Mesodermal cell (in vitro differentiated cells): Measurements from ENCODE around the gene YAP1.

Source experiments
- H3K27ac ChIP-seq: 2 replicates; pipeline ENCODE4 v1.7.0; 2013; ENCODE audit warnings: mild to moderate bottlenecking, low read depth, low read length, moderate library complexity; ENCODE audit not compliant: severe bottlenecking
- H3K36me3 ChIP-seq: 2 replicates; pipeline ENCODE4 v1.7.1; 2013; ENCODE audit warnings: mild to moderate bottlenecking, low read length, moderate library complexity; ENCODE audit not compliant: control insufficient read depth, insufficient read depth
- H3K4me1 ChIP-seq: one replicate; pipeline ENCODE4 v1.7.1; 2013; ENCODE audit warnings: mild to moderate bottlenecking, low read length; ENCODE audit not compliant: insufficient read depth, control insufficient read depth, poor library complexity, severe bottlenecking
- H3K4me3 ChIP-seq: 2 replicates; pipeline ENCODE4 v1.7.0; 2013; ENCODE audit warnings: low read length, control low read depth, mild to moderate bottlenecking; ENCODE audit not compliant: insufficient read depth, poor library complexity, severe bottlenecking; ENCODE audit errors: extremely low read depth
- H3K9me3 ChIP-seq: 2 replicates; pipeline ENCODE4 v1.7.1; 2013; ENCODE audit warnings: mild to moderate bottlenecking, low read length, moderate library complexity; ENCODE audit not compliant: control insufficient read depth
- WGBS, 2 experiments: methylation state at CpG; one replicate each; pipeline ENCODE4 v1.1.5; 2013; ENCODE audit warnings: missing lambda C conversion rate in 2 of 2; ENCODE audit not compliant: insufficient coverage in 2 of 2; 5-methylcytosine and 5-hydroxymethylcytosine counted together

The YAP1 gene

DNA sequence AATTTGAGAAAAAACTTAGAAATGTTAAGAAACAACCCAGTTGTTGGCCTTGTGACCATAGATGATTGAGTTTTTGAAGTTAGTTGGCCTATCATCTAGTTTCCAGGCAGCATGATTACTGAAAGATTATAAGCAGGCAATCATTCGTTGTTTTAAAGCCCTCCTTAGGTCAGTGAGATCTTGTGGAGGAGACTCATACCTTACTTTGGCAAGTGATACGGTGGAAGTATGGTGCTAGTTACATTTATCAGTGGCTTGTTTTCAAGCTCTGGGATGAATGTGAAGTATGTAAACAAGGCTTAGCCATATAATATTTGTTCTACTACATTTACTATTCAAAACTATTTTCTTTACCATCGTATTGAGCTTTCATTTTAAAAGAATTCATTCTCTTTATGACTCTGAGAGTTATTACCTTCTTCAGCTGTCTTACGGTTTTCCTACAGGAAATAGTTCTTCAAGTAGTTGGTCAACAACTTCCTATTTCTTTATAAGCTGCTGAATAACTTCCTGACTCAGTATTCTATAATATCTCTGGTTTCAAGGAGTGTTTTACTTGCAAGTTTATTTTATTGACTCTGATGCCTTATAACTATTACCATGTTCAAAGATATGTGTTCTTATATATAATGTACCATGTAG, 7.3 kb downstream of the YAP1 start:
- WGBS, 2 experiments, result 85 to 100% methylated on average over 1 to 2 of the region's 4 CpGs
- H3K4me1 ChIP-seq, result peaks cover 48% of the 10 kb centered on the region
- H3K9me3 ChIP-seq, result no peaks in the 10 kb centered on the region
- H3K36me3 ChIP-seq, result peaks cover 44% of the 10 kb centered on the region
- H3K4me3 ChIP-seq, result no peak overlapping the region
- no peak overlapping the region for H3K27ac ChIP-seq

DNA sequence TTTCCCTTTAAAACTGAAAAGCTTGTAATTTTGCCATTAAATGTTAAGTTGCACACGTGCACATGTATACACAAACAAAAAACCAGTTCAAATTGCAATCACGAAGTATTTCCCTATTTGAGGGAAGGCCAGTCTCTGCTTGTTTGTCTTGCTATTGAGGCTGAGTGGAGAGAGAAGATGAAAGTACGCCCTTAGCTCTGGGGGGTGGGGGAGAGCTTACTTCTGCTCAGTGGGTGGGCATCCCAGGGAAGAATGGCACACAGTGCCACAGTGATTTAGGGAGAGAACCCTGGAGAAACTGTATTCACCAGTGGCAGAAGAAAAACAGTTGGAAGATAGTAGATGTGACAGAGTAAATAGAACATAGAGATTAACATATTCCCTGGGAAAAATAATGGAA, 8.7 kb downstream of the YAP1 start:
- H3K4me1 ChIP-seq, result peaks cover 45% of the 10 kb centered on the region

DNA sequence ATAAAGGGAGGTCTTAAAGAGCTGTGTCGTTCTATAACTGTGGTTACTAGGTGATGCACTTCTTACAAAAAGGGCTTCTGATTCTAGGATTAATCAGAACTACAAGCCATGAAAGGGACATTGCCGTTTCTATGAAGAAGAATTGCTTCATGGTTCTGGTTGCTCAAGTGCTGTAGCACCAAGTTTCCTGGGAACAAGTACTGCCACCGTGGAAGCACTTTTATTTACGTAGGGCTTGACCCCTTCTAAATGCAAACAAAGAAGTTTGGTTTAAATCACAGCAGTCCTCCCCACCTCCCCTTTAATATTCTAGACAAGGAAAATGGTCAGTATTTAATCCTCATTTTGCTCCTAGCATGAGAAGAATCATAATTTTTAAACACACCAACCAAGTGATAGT, 9.8 kb downstream of the YAP1 start:
- WGBS, 2 experiments, result 70 to 76% methylated on average over 2 of the region's 4 CpGs
- Histone ChIP-seq H3K27ac (no peak overlapping the region), H3K4me3 (no peak overlapping the region), H3K36me3 (peaks cover 60% of the 10 kb centered on the region), H3K4me1 (peaks cover 36% of the 10 kb centered on the region), H3K9me3 (peaks cover 11% of the 10 kb centered on the region)

More for the DNA sequence above, 8.7 kb downstream of the YAP1 start:
- H3K4me3 ChIP-seq, result no peak overlapping the region
- peaks cover 55% of the 10 kb centered on the region for H3K36me3 ChIP-seq
- no peak overlapping the region for H3K27ac ChIP-seq
- peaks cover 2% of the 10 kb centered on the region for H3K9me3 ChIP-seq
- WGBS, 2 experiments, result 17% methylated on average over 2 of the region's 3 CpGs; no CpG with 5 or more reads in 1 of the 2 experiments

DNA sequence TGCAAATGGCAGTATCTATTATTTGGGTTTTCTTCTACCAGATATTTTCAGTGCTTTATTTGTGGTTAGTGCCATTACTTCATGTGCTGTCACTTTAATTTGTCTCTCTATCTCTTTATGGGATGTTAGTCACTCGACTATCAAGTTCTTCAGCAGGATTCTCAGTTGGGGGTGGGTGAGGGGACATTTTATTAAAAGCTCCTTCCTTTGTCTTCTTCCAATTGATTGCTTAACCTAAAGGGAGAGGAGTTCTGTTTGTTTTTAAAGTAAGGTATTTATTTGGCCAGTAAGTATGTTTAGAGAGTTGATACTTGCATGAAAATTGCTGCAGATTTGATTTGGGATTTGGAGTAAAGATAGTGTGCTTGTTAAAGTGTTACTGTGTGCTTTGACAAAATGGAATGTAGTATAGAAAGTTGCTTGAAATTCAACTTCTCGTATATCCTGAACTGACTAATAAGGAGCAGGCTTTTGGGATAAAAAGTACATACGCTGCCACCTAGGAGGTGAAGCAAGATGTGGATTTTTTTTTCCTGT, 10.3 kb downstream of the YAP1 start:
- Histone ChIP-seq H3K36me3 (peaks cover 65% of the 10 kb centered on the region), H3K4me3 (no peak overlapping the region), H3K4me1 (peaks cover 31% of the 10 kb centered on the region), H3K27ac (no peak overlapping the region), H3K9me3 (peaks cover 12% of the 10 kb centered on the region)
- 14 to 83% methylated on average over 1 of the region's 3 CpGs for WGBS, 2 experiments

DNA sequence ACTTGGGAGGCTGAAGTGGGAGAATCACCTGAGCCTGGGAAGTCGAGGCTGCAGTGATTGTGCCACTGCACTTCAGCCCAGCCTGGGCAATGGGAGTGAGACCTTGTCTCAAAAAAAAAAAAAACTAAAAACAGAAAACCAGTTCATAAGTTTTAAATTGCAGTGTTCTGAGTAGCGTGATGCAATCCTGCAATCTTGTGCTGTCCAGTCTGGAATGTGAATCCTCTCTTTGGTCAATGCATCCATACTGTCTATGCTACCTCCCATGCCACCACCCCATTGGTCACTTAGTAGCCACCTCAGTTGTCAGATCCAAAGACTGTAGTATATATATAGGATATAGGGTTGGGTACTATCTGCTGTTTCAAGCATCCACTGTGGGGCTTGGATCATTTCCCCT, 11.1 kb downstream of the YAP1 start:
- peaks cover 71% of the 10 kb centered on the region for H3K36me3 ChIP-seq
- peaks cover 24% of the 10 kb centered on the region for H3K4me1 ChIP-seq
- 94 to 100% methylated on average over 1 to 2 of the region's 2 CpGs for WGBS, 2 experiments
- no peak overlapping the region for H3K4me3 ChIP-seq
- peaks cover 20% of the 10 kb centered on the region for H3K9me3 ChIP-seq
- H3K27ac ChIP-seq, result no peak overlapping the region

DNA sequence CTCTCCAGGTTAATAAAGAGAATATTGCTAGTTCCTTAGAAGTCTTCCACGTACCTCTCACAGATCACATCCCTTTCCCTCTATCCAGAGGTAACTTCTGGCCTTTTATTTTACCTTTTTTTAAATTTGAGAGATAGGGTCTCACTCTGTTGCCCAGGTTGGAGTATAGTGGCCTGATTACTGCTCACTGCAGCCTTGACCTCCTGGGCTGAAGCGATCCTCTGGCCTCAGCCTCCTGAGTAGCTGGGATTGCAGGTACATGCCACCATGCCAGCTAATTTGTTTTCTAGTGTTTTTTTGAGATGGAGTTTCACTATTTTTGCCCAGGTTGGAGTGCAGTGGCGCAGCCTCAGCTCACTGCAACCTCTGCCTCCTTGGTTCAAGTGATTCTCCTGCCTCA, 24.4 kb downstream of the YAP1 start:
- Histone ChIP-seq H3K4me1 (peaks cover 16% of the 10 kb centered on the region), H3K27ac (no peak overlapping the region), H3K9me3 (no peaks in the 10 kb centered on the region), H3K4me3 (no peak overlapping the region), H3K36me3 (peaks cover 62% of the 10 kb centered on the region)
- 100% methylated on average over 1 to 2 of the region's 3 CpGs for WGBS, 2 experiments

DNA sequence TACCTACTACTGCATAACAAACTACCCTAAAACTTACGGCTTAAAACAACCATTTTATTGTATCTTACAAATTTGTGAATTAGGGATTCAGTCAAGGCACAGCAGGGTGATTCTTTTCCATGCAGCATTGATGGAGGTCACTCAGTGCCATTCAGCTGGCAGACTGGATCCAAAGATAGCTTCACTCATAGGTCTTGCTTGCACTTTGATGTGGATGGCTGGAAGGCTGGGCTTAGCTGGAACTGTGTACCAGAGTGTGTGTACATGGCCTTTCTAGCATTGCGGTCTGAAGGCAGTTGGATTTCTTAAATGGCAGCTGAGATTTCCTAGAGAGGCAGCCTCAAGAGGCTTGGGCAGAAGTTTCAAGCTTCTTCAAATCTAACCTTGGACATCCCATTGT, 25.0 kb downstream of the YAP1 start:
- Histone ChIP-seq H3K4me1 (peaks cover 16% of the 10 kb centered on the region), H3K27ac (no peak overlapping the region), H3K36me3 (peaks cover 56% of the 10 kb centered on the region), H3K9me3 (no peaks in the 10 kb centered on the region), H3K4me3 (no peak overlapping the region)
- 80% methylated on average over 1 of the region's 2 CpGs; no CpG with 5 or more reads in 1 of the 2 experiments for WGBS, 2 experiments

DNA sequence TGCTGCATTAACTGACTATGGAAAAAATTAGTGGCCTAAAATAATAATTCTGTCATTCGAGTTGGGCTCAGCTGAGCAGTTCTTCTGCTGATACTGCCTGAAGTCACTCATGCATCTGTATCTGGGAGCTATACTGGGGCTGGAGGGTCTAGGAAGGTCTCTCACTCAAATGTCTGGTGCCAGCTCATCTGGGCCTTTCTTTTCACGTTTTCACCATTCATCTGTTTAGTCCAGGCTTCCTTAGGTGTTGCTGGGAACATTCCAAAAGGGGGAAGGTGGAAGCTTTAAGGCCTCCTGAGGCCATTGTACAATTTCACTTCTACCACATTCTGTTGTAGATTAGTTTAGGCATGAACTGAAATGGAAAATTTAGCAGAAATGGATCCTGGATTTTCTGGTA, 28.0 kb downstream of the YAP1 start:
- Histone ChIP-seq H3K27ac (peak overlapping the region; percentile 65), H3K4me1 (peaks cover 16% of the 10 kb centered on the region), H3K36me3 (peaks cover 48% of the 10 kb centered on the region), H3K4me3 (no peak overlapping the region), H3K9me3 (no peaks in the 10 kb centered on the region)
- WGBS, 2 experiments, result 91 to 100% methylated on average over 1 of the region's 2 CpGs

DNA sequence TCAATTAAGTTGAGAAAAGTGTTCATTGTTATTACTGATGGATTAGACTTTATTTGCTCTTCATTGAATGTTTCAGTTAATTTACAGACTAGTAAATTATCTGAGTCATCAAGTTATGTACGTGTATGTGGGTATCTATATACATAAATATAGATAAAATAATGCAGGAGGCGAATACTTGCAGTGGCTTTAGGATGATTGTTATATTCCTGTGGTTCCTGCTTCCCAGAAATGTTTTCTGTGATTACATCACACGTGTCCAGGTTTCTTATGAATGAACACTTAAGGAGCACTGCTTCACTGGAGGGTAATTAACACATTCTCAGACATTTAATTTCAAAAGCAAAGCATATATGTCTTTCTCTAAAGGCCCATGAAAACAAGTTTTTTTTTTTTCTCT, 28.4 kb downstream of the YAP1 start:
- whole genome bisulfite sequencing, 2 experiments, result 100% methylated on average over 1 of the region's 3 CpGs; no CpG with 5 or more reads in 1 of the 2 experiments
- Histone ChIP-seq H3K4me3 (no peak overlapping the region), H3K9me3 (no peaks in the 10 kb centered on the region), H3K36me3 (peaks cover 48% of the 10 kb centered on the region), H3K27ac (peak overlapping the region; percentile 65), H3K4me1 (peaks cover 16% of the 10 kb centered on the region)

DNA sequence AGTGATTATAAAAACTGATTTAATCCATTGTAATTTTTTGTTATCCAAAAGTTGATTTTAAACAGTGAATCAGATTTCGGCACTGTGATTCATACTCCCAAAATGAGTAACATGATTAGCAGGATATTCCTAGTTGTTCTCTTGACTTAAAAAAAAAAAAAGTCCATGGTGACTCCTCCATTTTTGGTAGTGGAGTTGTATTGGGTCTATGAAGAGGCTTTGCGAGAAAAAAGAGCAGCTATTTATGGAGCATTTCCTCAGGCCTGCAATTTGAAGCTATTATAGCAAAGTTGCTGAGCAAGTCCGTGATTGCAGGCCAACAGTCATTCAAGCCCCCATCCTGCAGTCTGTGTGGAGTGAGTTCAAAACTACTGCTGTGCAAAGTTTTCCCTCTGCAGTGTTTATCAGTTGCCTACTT, 28.8 kb downstream of the YAP1 start:
- Histone ChIP-seq H3K9me3 (no peaks in the 10 kb centered on the region), H3K36me3 (peaks cover 45% of the 10 kb centered on the region), H3K27ac (peak overlapping the region; percentile 65), H3K4me1 (peaks cover 16% of the 10 kb centered on the region), H3K4me3 (no peak overlapping the region)
- WGBS, 2 experiments, result 58 to 63% methylated on average over 1 to 2 of the region's 3 CpGs

DNA sequence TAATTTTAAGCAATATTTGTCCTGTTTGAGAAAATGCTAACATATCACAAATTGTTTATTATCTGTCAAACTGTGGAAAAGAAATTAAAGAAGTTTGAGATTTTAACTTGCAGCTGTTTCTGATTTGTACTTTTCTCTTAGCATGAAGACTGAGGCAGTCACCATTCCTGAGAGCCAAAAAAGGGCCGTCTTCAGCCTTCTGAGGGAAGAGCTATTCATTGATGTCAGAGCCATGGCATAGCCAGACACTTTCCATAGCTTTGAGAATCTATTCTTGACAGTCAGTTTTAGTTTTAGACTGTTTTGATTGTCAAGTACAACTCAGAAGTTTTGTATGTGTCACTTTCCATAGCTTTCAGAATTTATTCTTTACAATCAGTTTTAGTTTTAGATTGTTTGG, 32.1 kb downstream of the YAP1 start:
- Histone ChIP-seq H3K4me3 (no peak overlapping the region), H3K9me3 (no peaks in the 10 kb centered on the region), H3K36me3 (peaks cover 28% of the 10 kb centered on the region), H3K4me1 (peaks cover 16% of the 10 kb centered on the region), H3K27ac (no peak overlapping the region)
- WGBS, 2 experiments, result 78% methylated on average over 1 of the region's 1 CpG; no CpG with 5 or more reads in 1 of the 2 experiments
